Measurements from ENCODE around the gene METTL21A.

GRCh38 chr2:207617011-207617671, 8.1 kb downstream of the METTL21A start:
- TF ChIP-seq CTCF (conservative IDR thresholded peaks at IDR 0.05 in 1 of 2, IDR thresholded peaks at IDR 0.05 in 1 of 2; ENCODE audit: extremely low read depth in 1 of 2, insufficient read depth in 1 of 2, low read depth in 1 of 2, low read length in 2 of 2) (no peak), EZH2 (IDR thresholded peaks at IDR 0.05; ENCODE audit: borderline replicate concordance, low read length) (no peak)
